ENCODE data around the gene ELAC2. TPM values are rescaled to one million over a fixed set of nuclear protein-coding genes. Genes with fewer than 3 reads are reported as not detected.

The ELAC2 gene
- total RNA-seq, 1 experiment from 2014 or later: 119 TPM

GRCh38 chr17:12967962-12968361 lies 49.9 kb downstream of the ELAC2 start:
- DNase-seq (ENCODE audit: low spot score): no peak
- in situ Hi-C loops (cut with HindIII; ENCODE audit: low sequenced_read_pairs): no loop called here

- no peak for DNase-seq (ENCODE audit: low spot score)
- in situ Hi-C loops (cut with HindIII; ENCODE audit: low sequenced_read_pairs): no loop called here
Measured at GRCh38 chr17:12966413-12966812, 51.4 kb downstream of the ELAC2 start.

DNA sequence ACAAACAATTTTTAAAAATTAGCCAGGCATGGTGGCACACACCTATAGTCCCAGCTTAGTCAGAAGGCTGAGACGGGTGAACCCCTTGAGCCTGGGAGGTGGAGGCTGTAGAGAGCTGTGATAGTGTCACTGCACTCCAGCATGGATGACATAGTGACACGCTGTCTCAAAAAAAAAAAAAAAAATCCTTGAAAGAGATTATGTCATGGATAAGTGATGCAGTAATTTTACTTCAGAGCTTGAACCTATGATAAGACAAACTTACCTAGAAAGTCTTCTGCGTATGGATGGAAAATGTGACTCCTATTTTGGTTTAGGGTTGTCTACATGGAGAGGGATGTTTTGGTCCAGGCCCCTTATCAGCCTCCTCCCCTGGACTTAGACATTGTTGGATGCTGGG lies 51.8 kb downstream of the ELAC2 start:
- in situ Hi-C loops (cut with HindIII; ENCODE audit: low sequenced_read_pairs): no loop called here
- DNase-seq (ENCODE audit: low spot score): no peak

DNA sequence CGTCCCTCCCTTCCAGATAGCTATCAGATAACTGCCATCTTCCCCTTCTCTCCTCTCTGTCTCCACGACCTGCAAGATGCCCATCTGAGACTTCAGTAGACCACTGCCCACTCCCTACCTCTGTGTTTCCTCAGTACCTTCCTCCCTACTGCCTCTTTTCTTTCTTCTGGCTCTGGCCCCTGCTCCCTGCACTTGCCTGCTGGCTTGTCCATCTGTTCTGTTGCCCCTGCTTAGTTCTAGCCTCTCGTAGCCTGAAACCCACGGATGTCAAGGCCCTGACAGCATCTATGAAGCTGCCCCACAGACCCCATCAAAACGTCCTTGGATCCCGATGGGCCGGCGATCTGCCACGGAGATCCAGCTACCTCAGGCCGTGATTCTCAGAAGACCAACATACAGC lies 53.0 kb downstream of the ELAC2 start:
- in situ Hi-C loops (cut with HindIII; ENCODE audit: low sequenced_read_pairs): no loop called here
- DNase-seq (ENCODE audit: low spot score): peak; percentile 77

GRCh38 chr17:12964162-12964561 lies 53.7 kb downstream of the ELAC2 start:
- peak; percentile 52 for DNase-seq (ENCODE audit: low spot score)
- in situ Hi-C loops (cut with HindIII; ENCODE audit: low sequenced_read_pairs): no loop called here

- DNase-seq (ENCODE audit: low spot score): peak; percentile 76
- in situ Hi-C loops (cut with HindIII; ENCODE audit: low sequenced_read_pairs): no loop called here
Measured at GRCh38 chr17:12963505-12963904, 54.3 kb downstream of the ELAC2 start.

DNA sequence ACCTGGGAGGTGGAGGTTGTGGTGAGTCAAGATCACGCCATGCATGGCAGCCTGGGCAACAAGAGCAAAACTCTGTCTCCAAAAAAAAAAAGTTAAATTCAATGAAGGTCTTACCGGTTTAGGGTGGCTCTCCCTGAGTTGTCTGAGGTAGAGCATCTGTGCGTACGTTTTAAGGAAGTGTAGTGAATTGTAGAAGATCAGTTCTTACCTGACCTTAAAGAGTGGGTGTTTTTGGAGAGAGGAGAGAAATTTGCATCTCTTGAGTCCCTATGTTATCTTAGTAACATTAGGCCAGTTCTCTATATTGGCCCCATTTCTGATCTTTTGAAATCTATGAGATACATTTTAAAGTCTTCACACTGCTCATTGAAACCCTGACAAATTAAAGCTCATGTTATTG lies 56.2 kb downstream of the ELAC2 start:
- DNase-seq (ENCODE audit: low spot score): no peak
- in situ Hi-C loops (cut with HindIII; ENCODE audit: low sequenced_read_pairs): no loop called here

DNA sequence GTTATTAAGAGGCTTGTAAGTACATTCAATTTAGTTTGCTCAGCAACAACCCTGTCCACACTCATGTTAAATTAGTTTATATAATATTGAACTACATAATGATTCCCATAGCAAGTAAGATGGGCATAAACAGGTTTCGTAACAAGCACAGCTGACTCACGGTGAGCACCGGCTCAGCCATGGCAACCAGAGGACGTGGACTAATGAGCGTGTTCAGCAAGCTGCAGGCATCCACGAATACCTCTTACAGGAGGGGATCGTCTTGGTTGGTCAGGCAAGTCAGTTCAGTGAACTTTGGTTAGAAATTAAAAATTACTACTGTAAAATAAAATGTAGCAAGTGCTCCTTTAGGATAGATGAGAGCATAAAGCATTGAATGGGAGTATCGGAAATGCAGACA lies 58.4 kb downstream of the ELAC2 start:
- DNase-seq (ENCODE audit: low spot score): no peak
- in situ Hi-C loops (cut with HindIII; ENCODE audit: low sequenced_read_pairs): no loop called here

- no peak for DNase-seq (ENCODE audit: low spot score)
Measured at GRCh38 chr17:12958786-12959185, 59.0 kb downstream of the ELAC2 start.

DNA sequence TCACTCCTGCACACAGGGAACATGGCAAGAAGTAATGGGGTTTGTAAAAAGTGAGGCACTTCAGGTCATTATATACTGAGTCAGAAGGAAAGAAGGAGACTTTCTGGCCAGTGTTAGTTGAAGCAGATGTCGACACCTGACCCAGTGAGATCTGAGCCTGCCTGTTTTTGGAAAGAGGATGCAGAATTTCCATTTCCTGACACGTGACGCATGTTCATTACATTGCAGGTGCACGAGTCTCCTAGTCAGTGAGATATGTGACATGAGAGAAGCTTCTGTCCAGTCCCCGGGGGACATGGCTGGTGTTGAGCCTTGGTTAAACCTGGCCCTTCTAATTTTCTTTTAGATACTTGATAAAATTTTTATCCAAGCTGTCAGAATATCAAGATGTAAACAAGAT lies 62.3 kb downstream of the ELAC2 start:
- no peak for DNase-seq (ENCODE audit: low spot score)
- in situ Hi-C loops (cut with HindIII; ENCODE audit: low sequenced_read_pairs): no loop called here

More at GRCh38 chr17:12958786-12959185, 59.0 kb downstream of the ELAC2 start:
- in situ Hi-C loops (cut with HindIII; ENCODE audit: low sequenced_read_pairs): no loop called here

GRCh38 chr17:12953156-12953555 lies 64.7 kb downstream of the ELAC2 start:
- DNase-seq (ENCODE audit: low spot score): peak; percentile 51
- in situ Hi-C loops (cut with HindIII; ENCODE audit: low sequenced_read_pairs): no loop called here

DNA sequence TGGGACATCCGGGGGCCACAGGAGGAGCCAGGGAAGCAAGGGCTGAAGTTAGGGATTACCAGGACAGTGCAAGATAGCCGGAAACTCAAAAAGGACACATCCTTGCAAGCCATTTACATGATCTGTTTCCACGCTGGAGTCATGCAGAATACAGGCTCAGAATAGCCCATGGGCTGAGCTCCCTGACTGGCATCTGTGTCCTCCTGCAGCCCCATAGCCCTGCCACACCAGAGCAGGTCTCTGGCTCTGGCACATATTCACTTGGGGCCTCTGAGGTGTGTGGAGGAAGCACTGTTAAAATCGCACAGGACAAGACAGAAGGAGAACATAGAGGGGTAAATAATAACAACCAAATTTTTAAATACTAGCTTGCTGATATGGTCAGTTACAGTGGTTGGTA lies 65.8 kb downstream of the ELAC2 start:
- DNase-seq (ENCODE audit: low spot score): peak; percentile 24
- in situ Hi-C loops (cut with HindIII; ENCODE audit: low sequenced_read_pairs): no loop called here

GRCh38 chr17:12947047-12947446 lies 70.8 kb downstream of the ELAC2 start:
- in situ Hi-C loops (cut with HindIII; ENCODE audit: low sequenced_read_pairs): no loop called here
- no peak for DNase-seq (ENCODE audit: low spot score)

Other genes with a start within 250 kb of the ELAC2 start
- 0.62 and 1.6 TPM in 2 replicates for gene ARHGAP44, start 228.5 kb downstream of the ELAC2 start, total RNA-seq (2014; rRNA removed; shearing (Covaris generic))